Fibroblast of gingiva (primary cell): ENCODE measurements around the gene ARHGAP32.
A peak's percentile ranks its signal among the peaks of the same experiment; 100 is the strongest.

Source experiments
- DNase-seq: peaks from one replicate; pipeline ENCODE4 v3.0.0-alpha.2; 2011; ENCODE audit warnings: low read depth

ARHGAP32 gene

GRCh38 chr11:129192150-129192549 is at the start of gene ARHGAP32:
TSS of gene ARHGAP32 (minus strand) at chr11:129192325. CDS start at chr11:129192198, 127 bp downstream.
- DNase-seq = no peak

- no peak for DNase-seq
Observed at GRCh38 chr11:129239207-129239606, 47.1 kb upstream of the ARHGAP32 start.

DNA sequence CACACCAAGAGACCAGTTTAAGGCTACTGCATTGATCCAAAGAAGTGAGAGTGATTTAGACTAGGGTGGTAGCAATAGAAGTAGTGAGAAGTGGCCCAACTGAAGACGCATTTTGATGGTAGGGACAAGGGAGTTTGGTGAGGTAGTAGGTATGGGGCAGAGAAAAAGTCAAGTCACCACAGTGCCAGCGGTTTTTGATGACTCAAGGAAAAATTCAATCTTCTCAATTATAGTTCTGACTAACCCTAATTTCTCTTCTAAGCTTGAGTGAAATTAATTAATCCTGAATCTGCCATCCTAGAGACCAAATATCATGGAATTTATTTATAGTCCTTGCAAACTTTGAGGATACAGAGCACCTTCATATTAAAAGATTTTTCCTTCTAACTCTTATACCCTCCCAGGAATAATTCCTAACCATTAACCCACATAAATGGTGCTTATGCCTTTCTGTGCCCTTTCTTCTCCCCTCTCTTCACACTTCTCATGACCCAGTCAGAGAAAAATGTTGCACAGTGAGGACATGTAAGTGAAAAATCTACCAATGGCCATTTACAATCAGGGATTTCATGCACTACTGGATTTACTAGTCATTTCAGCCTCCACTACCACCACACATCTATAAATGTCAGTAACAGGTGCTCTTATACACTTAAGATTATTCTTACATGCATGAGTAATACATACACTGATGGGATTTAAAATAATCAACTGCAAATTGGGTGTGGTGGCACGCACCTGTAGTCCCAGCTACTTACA is 45.9 kb upstream of the ARHGAP32 start:
- no peak for DNase-seq

- no peak for DNase-seq
Observed at GRCh38 chr11:129237456-129237855, 45.3 kb upstream of the ARHGAP32 start.

- no peak for DNase-seq
Observed at GRCh38 chr11:129236850-129237249, 44.7 kb upstream of the ARHGAP32 start.

- DNase-seq = no peak
Observed at GRCh38 chr11:129234978-129235377, 42.9 kb upstream of the ARHGAP32 start.

- no peak for DNase-seq
Observed at GRCh38 chr11:129230006-129230405, 37.9 kb upstream of the ARHGAP32 start.

- DNase-seq = no peak
Observed at GRCh38 chr11:129226207-129226798, 34.2 kb upstream of the ARHGAP32 start.

DNA sequence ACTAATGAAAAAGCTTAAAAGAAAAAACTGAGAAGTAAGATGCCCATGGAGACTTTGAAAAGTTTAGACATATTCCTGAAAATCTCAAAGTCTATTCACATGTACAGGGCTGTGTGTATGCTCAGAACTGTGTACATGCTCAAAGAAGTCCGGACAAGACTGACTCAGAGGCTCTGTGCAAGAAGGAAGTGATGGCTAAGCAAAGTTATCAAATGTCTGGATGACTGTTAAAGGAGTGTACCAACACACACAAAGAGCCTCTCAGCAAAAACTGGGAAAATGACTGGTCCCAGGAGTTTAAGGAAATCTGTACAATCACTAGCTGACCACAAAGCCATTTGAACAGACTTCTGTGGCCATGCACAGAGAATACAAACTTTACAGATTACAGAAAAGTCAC is 33.1 kb upstream of the ARHGAP32 start:
- peak; percentile 36 for DNase-seq

DNA sequence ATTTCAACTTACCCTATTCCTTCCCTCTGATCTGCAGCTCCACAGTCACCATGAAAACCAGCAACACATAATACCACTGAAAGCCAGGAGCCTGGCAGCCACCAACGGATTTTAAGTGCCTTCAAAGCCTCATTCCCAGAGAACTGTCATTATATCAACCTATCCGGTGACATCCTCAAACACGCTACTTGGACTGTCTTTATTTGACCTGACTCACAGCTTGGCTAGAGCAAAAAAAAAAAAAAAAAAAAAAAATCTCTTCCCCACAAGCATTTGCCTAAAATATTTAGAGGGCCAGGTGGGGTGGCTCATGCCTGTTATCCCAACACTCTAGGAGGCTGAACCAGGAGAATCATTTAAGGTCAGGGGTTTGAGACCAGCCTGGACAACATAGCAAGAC is 32.4 kb upstream of the ARHGAP32 start:
- no peak for DNase-seq

GRCh38 chr11:129223701-129224149 is 31.6 kb upstream of the ARHGAP32 start:
- DNase-seq = peak; percentile 76

- no peak for DNase-seq
Observed at GRCh38 chr11:129223260-129223659, 31.1 kb upstream of the ARHGAP32 start.

GRCh38 chr11:129222158-129222557 is 30.0 kb upstream of the ARHGAP32 start:
- DNase-seq = no peak

GRCh38 chr11:129215506-129216245 is 23.6 kb upstream of the ARHGAP32 start:
- no peak for DNase-seq

DNA sequence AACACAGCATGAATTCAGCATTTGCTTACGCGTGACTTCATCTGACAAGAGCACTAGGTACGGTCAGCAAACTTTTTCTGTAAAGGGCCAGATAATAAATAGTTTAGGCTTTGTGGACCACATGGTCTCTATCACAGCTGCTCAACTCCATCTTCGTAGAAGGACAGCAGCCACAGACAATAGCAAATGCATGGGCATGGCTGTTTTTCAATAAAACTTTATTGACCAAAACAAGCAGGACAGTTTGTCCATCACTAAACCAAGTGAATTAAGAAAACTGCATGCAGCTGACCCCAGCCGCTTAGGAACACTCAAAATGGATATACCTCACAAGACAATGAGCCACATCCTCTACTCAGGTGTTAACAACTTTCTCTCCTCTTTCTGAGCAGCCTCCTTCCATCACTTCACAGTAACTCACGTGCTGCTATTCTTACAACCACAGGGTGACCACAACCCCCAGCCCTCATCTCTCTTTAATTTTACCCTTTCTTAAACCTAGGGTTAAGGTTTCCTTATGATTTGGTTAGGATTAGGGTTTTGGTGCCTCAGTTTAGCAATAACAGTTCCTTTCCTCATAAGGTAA is 22.7 kb upstream of the ARHGAP32 start:
- no peak for DNase-seq

GRCh38 chr11:129213261-129213660 is 21.1 kb upstream of the ARHGAP32 start:
- no peak for DNase-seq

DNA sequence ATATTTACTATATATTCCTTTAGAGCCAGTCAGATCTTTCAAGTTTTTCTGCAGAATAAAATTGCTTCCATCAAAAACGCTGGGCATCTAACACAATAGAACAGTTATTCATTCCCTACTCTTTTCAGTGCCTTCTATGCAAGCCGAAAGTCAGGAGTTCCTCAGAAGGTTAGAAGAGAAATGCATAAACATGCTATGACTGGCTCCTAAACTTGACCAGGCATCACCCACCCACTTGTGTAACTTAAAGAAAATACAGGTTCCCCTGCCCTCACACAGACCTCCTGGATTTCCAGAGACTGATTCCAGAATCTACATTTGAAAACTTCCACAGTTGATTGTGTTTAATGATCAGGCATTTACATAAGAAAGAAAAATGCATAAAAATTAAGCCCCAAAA is 19.3 kb upstream of the ARHGAP32 start:
- no peak for DNase-seq

DNA sequence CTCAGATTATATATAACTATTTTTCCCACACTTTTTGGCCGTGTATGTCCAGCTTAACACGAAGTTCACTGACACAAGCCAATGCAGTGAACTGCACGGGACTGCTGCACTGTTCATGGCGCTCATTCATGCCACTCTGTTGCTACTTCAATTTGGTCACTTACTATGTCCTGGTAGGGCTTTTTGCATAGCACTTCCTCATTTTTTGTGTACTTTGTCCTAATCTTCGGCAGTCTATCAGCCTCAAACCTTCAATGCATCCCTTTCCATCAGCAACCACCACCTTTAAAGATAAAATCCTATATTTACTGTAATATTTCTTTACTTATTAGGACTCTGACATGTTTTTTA is 18.7 kb upstream of the ARHGAP32 start:
- no peak for DNase-seq

- DNase-seq = no peak
Observed at GRCh38 chr11:129209891-129210830, 18.0 kb upstream of the ARHGAP32 start.

- DNase-seq = no peak
Observed at GRCh38 chr11:129208863-129209262, 16.7 kb upstream of the ARHGAP32 start.

DNA sequence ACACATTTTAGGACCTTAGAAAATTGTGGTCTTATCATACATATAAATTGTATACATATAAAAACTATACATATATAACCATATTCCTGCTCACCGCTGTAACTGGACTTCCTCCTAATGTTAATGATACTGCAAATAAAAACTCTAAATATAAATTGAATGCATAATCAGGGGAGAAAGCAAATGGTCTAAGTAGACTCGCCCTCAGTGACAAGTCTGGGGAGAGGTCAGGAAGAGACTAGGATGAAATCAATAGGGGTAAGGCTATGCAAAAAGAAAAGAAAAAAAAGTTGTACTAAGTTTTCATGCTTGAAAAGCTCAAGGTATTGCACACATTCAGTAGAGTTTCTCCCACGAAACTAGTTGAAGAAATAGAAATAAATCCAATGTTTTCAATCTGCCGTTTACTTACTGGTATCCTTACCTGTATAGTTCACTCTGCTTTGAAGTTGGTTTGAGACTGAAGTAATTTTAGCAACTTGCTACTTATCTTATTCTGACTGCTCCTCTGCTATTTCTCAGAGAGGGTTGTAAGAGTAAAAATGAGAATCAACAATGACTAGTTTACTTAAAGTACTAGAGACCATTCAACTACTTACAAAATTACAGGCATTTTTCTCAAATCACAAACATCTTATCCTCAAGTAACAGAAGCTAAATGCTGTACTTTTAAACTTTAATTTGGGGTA is 12.2 kb upstream of the ARHGAP32 start:
- DNase-seq = no peak
